Right lobe of liver (tissue), 6 donors: Measurements from ENCODE around the gene FUOM. TPM values are rescaled to one million over a fixed set of nuclear protein-coding genes. Genes with fewer than 3 reads are reported as not detected.

ENCODE experiments used
- ATAC-seq, 4 donors: fragments of 200-7000 bp; cut with Tn5 transposase; one replicate each; pipeline ENCODE4 v1.9.1; 2020; ENCODE audit warnings: mild to moderate bottlenecking in 4 of 4, moderate library complexity in 4 of 4
- DNase-seq, 3 donors: peaks; one replicate each; pipeline ENCODE4 v3.0.0-alpha.2; 2020
- H3K27ac ChIP-seq, 3 donors: fragments of 200-600 bp; one replicate each; pipeline ENCODE4 v1.8.0; 2022
- H3K27me3 ChIP-seq, 2 donors: fragments of 200-600 bp; one replicate each; pipeline ENCODE4 v1.8.0; 2022
- H3K36me3 ChIP-seq, 4 donors: fragments of 200-600 bp; sonication (generic) in 1 of 4; one replicate each; pipeline versions ENCODE4 v1.5.1 to v1.8.0; 2017 to 2022; ENCODE audit warnings: control low read depth in 1 of 4
- H3K4me1 ChIP-seq, 4 donors: fragments of 200-600 bp; sonication (generic) in 1 of 4; one replicate each; pipeline versions ENCODE4 v1.5.1 to v1.8.0; 2017 to 2022; ENCODE audit warnings: control low read depth in 1 of 4
- H3K4me3 ChIP-seq, 3 donors: fragments of 200-600 bp; one replicate each; pipeline ENCODE4 v1.8.0; 2022
- H3K9me3 ChIP-seq, 4 donors: fragments of 200-600 bp; sonication (generic) in 1 of 4; one replicate each; pipeline versions ENCODE4 v1.5.1 to v1.8.0; 2017 to 2022; ENCODE audit warnings: control low read depth in 1 of 4
- CTCF ChIP-seq, 4 donors: fragments of 200-600 bp in 3 of 4; fragments of 450-650 bp in 1 of 4; IDR thresholded peaks; one replicate each; pipeline versions ENCODE4 v1.5.1 to v1.8.0; 2016 to 2022; ENCODE audit warnings: antibody characterized with exemption in 4 of 4, mild to moderate bottlenecking in 2 of 4
- POLR2A ChIP-seq: fragments of 450-650 bp; IDR thresholded peaks from one replicate; pipeline ENCODE4 v1.6.1; 2017; ENCODE audit warnings: antibody characterized with exemption, mild to moderate bottlenecking
- WGBS: methylation state at CpG from one replicate; pipeline ENCODE4 v1.1.6; 2018; ENCODE audit warnings: low coverage, low lambda C conversion rate; ENCODE audit not compliant: insufficient coverage; ENCODE audit errors: missing lambda C conversion rate; 5-methylcytosine and 5-hydroxymethylcytosine counted together
- intact Hi-C, 2 donors: fragments of 100-400 bp; cut with DNase I; formaldehyde crosslinking; loops; one replicate each; pipeline versions ENCODE4 v1.11.2 to v1.14.1; 2022
- total RNA-seq, 6 experiments: library from RNA; depleted of rRNA in 2 of 6; stranded (reverse); fragments of >200 nt in 2 of 6; fragmentation: NEBNext Ultra II Directional in 3 of 6; extraction: Animal tissue kit (Norgen Biotek cat#: 25700) in 3 of 6; gene quantifications; one replicate each; pipeline versions ENCODE4 v1.1.0 to v1.2.4, GENCODE V29; 2016 to 2023
- donor health status: DM: no; HTN: yes; CAD: no.
- donor health status: DM: no; HTN: no; CAD: no.
- donor health status: DM: no; HTN: no; CAD: no.
- donor health status: DM: no; HTN: yes; CAD: no.
- donor health status: DM: no; HTN: yes; CAD: no.

The FUOM gene
- total RNA-seq, 6 experiments from 2014 or later: 76.1 to 158 (median 124) TPM

- 77% methylated on average over 5 of the region's 24 CpGs for WGBS
- Histone ChIP-seq H3K9me3 (no peaks in the 10 kb centered on the region), H3K4me1 (peaks cover 0 to 80% (median 37%) of the 10 kb centered on the region in 4 donors), H3K36me3 (peaks cover 0 to 4% (median 0%) of the 10 kb centered on the region in 4 donors), H3K27me3 (no peaks in the 10 kb centered on the region), H3K4me3 (no peak overlapping the region), H3K27ac (peak overlapping the region in 1 of 3 donors; percentile 33)
- ATAC-seq: no peak
- intact Hi-C loops: no loop called here
- TF ChIP-seq CTCF (IDR thresholded peaks at IDR 0.05) (peak in 2 of 4 donors; percentile 2 to 6), POLR2A (no peak)
- peak in 1 of 3 donors; percentile 51 for DNase-seq
Measured at GRCh38 chr10:133351408-133352318, 6.2 kb downstream of the FUOM start.

- 7% methylated on average over 3 of the region's 13 CpGs for whole genome bisulfite sequencing
- Histone ChIP-seq H3K4me1 (peaks cover 0 to 72% (median 33%) of the 10 kb centered on the region in 4 donors), H3K4me3 (no peak overlapping the region), H3K36me3 (peaks cover 0 to 4% (median 0%) of the 10 kb centered on the region in 4 donors), H3K27ac (peak overlapping the region in 1 of 3 donors; percentile 67), H3K27me3 (no peaks in the 10 kb centered on the region), H3K9me3 (no peaks in the 10 kb centered on the region)
- DNase-seq (peak; percentile 66 to 94 (median 92)), ATAC-seq (peak; percentile 29 to 57 (median 48))
- TF ChIP-seq CTCF (IDR thresholded peaks at IDR 0.05): no peak
- no peak for TF ChIP-seq POLR2A
- intact Hi-C loops: no loop called here
Measured at GRCh38 chr10:133350950-133351329, 6.9 kb downstream of the FUOM start.

GRCh38 chr10:133350283-133350949 lies 7.4 kb downstream of the FUOM start:
- ATAC-seq (peak in 3 of 4 donors; percentile 0), DNase-seq (no peak)
- Histone ChIP-seq H3K4me1 (peaks cover 0 to 67% (median 31%) of the 10 kb centered on the region in 4 donors), H3K27ac (peak overlapping the region in 2 of 3 donors; percentile 26 to 67), H3K36me3 (peaks cover 0 to 4% (median 0%) of the 10 kb centered on the region in 4 donors), H3K27me3 (no peaks in the 10 kb centered on the region), H3K4me3 (no peak overlapping the region), H3K9me3 (no peaks in the 10 kb centered on the region)
- intact Hi-C loops: no loop called here
- TF ChIP-seq POLR2A: no peak
- WGBS: 33% methylated on average over 3 of the region's 12 CpGs

- no peak for DNase-seq
- TF ChIP-seq POLR2A (no peak), CTCF (IDR thresholded peaks at IDR 0.05) (no peak)
- WGBS: 84% methylated on average over 5 of the region's 9 CpGs
- H3K4me3 ChIP-seq: no peak overlapping the region
- intact Hi-C loops: no loop called here
- no peaks in the 10 kb centered on the region for H3K9me3 ChIP-seq
- H3K36me3 ChIP-seq: peaks cover 0 to 4% (median 0%) of the 10 kb centered on the region in 4 donors
- ATAC-seq: no peak
- H3K27ac ChIP-seq: peak overlapping the region in 1 of 3 donors; percentile 67
- H3K27me3 ChIP-seq: no peaks in the 10 kb centered on the region
- peaks cover 0 to 59% (median 27%) of the 10 kb centered on the region in 4 donors for H3K4me1 ChIP-seq
Measured at GRCh38 chr10:133349577-133350011, 8.2 kb downstream of the FUOM start.
